ENCODE data around the gene SEMA5A.

GRCh38 chr5:9316041-9316440 is 229.8 kb downstream of the SEMA5A start:
- no peak for TF ChIP-seq CTCF (IDR thresholded peaks at IDR 0.05)
- TF ChIP-seq POLR2A (IDR thresholded peaks at IDR 0.05), result no peak

Data from uterus (tissue), 2 donors.